A673 (cell line): ENCODE results near the gene CABLES1.

Source experiments
- EZH2 ChIP-seq: fragments of 200-600 bp; sonication (generic); IDR thresholded peaks from 2 replicates; pipeline ENCODE4 v1.6.1; 2017; ENCODE audit warnings: borderline replicate concordance, low read depth, mild to moderate bottlenecking, mixed read lengths, antibody characterized with exemption, low read length; ENCODE audit not compliant: poor library complexity, severe bottlenecking
- TF ChIP-seq, protein P1 (sequence below): fragments of 300-800, 200-600 bp; sonication (generic); conservative IDR thresholded peaks from 2 replicates; pipeline ENCODE4 v1.5.1; 2017; ENCODE audit warnings: low read depth, mild to moderate bottlenecking, antibody characterized with exemption, low read length, moderate library complexity, mixed read lengths

DNA sequence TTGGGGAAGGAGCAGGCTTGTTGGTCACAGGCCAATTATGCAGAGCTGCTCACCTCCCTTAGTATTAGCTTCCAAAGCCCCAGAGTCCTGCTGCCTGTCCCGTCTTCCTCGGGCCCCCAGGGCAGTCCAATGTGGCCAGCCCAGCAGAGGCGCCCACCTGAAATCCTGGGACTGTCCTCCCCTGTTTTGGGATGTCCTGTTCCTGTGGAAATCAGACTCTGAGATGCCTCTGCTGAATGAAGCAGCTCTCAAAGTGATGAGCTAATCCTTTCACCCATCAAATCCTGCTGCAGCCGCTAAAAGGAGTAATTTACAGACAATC is 105.3 kb downstream of the CABLES1 start:
- TF ChIP-seq EZH2: no peak
- TF ChIP-seq, protein P1, sequence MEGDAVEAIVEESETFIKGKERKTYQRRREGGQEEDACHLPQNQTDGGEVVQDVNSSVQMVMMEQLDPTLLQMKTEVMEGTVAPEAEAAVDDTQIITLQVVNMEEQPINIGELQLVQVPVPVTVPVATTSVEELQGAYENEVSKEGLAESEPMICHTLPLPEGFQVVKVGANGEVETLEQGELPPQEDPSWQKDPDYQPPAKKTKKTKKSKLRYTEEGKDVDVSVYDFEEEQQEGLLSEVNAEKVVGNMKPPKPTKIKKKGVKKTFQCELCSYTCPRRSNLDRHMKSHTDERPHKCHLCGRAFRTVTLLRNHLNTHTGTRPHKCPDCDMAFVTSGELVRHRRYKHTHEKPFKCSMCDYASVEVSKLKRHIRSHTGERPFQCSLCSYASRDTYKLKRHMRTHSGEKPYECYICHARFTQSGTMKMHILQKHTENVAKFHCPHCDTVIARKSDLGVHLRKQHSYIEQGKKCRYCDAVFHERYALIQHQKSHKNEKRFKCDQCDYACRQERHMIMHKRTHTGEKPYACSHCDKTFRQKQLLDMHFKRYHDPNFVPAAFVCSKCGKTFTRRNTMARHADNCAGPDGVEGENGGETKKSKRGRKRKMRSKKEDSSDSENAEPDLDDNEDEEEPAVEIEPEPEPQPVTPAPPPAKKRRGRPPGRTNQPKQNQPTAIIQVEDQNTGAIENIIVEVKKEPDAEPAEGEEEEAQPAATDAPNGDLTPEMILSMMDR: no peak
